ENCODE measurements around the gene STK24. TPM values are rescaled to one million over a fixed set of nuclear protein-coding genes. Genes with fewer than 3 reads are reported as not detected.

STK24 gene
- total RNA-seq, 6 donors from 2014 or later, result 51.3 to 89.8 (median 78.6) TPM

DNA sequence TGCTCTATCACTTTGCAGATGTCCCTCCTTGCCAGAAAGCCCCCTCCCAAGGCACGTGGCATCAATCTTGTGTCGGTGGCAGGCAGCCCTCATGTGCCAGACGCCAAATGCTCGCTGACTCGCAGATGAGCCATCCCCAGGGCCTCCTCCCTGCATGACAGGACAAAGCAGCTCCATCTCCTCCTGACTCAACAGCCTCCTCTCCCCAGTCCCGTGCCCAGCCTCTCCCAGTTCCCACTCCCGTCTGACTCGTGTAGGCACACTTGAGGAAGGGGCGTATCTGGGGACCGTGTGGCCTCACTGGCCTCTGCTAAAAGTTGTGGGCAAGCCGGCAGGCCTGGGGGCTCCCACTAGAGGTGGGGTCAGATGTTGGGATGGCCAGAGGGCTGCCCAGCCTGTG, 133.6 kb downstream of the STK24 start:
- no peaks in the 10 kb centered on the region for H3K9me3 ChIP-seq
- peaks cover 7 to 67% (median 37%) of the 10 kb centered on the region in 4 donors for H3K36me3 ChIP-seq
- no peak for ATAC-seq (ENCODE audit: low FRiP score in 2 of 2)
- no peak for DNase-seq
- no peak overlapping the region for H3K27ac ChIP-seq
- WGBS, 2 donors, result 80 to 90% methylated on average over 11 of the region's 11 CpGs
- no peaks in the 10 kb centered on the region for H3K27me3 ChIP-seq
- no peak overlapping the region for H3K4me3 ChIP-seq
- H3K4me1 ChIP-seq, result peaks cover 5 to 8% (median 6%) of the 10 kb centered on the region in 4 donors
- TF ChIP-seq, protein P1, sequence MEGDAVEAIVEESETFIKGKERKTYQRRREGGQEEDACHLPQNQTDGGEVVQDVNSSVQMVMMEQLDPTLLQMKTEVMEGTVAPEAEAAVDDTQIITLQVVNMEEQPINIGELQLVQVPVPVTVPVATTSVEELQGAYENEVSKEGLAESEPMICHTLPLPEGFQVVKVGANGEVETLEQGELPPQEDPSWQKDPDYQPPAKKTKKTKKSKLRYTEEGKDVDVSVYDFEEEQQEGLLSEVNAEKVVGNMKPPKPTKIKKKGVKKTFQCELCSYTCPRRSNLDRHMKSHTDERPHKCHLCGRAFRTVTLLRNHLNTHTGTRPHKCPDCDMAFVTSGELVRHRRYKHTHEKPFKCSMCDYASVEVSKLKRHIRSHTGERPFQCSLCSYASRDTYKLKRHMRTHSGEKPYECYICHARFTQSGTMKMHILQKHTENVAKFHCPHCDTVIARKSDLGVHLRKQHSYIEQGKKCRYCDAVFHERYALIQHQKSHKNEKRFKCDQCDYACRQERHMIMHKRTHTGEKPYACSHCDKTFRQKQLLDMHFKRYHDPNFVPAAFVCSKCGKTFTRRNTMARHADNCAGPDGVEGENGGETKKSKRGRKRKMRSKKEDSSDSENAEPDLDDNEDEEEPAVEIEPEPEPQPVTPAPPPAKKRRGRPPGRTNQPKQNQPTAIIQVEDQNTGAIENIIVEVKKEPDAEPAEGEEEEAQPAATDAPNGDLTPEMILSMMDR (IDR thresholded peaks at IDR 0.05), result no peak
- no peak for TF ChIP-seq POLR2AphosphoS5 (IDR thresholded peaks at IDR 0.05)
- TF ChIP-seq POLR2A (IDR thresholded peaks at IDR 0.05), result no peak
- TF ChIP-seq EP300 (IDR thresholded peaks at IDR 0.05), result no peak

DNA sequence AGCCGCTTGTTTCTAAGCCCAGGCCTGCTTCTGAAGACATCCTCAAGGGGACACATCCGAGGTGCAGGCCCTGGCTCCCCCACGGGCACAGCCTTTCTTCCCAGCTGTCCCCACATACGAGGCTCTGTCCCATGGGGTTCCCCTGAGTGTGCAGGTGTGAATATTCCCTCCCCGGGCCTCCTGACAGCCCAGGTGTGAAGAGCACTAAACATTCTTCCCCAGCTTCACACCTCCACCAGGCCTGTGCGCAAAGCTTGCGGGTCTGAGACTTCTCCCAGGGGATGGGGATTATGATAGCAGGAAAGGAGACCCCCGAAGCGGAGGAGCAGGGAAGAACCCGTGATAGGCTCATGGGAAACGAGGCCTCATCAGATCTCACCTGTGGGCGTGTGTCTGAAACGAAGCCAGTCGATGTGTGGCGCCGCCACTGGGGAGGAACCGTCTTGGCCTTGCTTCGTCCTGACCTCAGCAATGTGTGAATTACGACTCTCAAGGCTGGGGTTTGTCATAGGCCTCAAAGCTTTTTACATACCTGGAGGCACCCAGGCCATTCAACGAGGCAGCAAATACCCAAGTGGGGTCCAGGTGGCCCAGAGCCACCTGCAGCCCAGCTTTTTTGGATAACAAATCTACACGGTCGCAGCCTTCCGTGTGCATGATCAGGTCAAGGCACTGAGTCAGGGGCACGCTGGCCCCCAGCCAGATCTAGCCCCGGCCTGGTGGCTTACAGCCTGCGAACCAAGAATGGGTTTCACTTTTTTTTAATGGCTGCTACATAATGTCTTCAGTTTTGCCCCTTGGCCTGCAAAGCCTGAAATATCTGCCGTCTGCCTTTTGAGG, 134.3 kb downstream of the STK24 start:
- 83 to 86% methylated on average over 22 to 27 of the region's 27 CpGs for WGBS, 2 donors
- Histone ChIP-seq H3K36me3 (peaks cover 0 to 64% (median 34%) of the 10 kb centered on the region in 4 donors), H3K27ac (no peak overlapping the region), H3K27me3 (no peaks in the 10 kb centered on the region), H3K4me1 (peaks cover 5 to 8% (median 6%) of the 10 kb centered on the region in 4 donors), H3K9me3 (no peaks in the 10 kb centered on the region), H3K4me3 (no peak overlapping the region)
- DNase-seq (peak in 1 of 2 donors; percentile 62), ATAC-seq (ENCODE audit: low FRiP score in 2 of 2) (no peak)
- TF ChIP-seq POLR2A (IDR thresholded peaks at IDR 0.05), result no peak
- TF ChIP-seq EP300 (IDR thresholded peaks at IDR 0.05), result no peak
- TF ChIP-seq POLR2AphosphoS5 (IDR thresholded peaks at IDR 0.05), result no peak
- TF ChIP-seq, protein P1 (IDR thresholded peaks at IDR 0.05), result no peak

- Histone ChIP-seq H3K27me3 (no peaks in the 10 kb centered on the region), H3K36me3 (peaks cover 0 to 62% (median 28%) of the 10 kb centered on the region in 4 donors), H3K27ac (no peak overlapping the region), H3K4me1 (peaks cover 5 to 8% (median 6%) of the 10 kb centered on the region in 4 donors), H3K4me3 (no peak overlapping the region), H3K9me3 (no peaks in the 10 kb centered on the region)
- 86 to 95% methylated on average over 21 of the region's 21 CpGs for WGBS, 2 donors
- TF ChIP-seq, protein P1 (IDR thresholded peaks at IDR 0.05), result no peak
- TF ChIP-seq EP300 (IDR thresholded peaks at IDR 0.05) (no peak), POLR2AphosphoS5 (IDR thresholded peaks at IDR 0.05) (no peak), POLR2A (IDR thresholded peaks at IDR 0.05) (no peak)
- DNase-seq, result peak in 1 of 2 donors; percentile 36
- no peak for ATAC-seq (ENCODE audit: low FRiP score in 2 of 2)
These were observed 135.7 kb downstream of the STK24 start for GRCh38 chr13:98441056-98441676.

- no peak for TF ChIP-seq POLR2A (IDR thresholded peaks at IDR 0.05)
- TF ChIP-seq POLR2AphosphoS5 (IDR thresholded peaks at IDR 0.05), result no peak
- no peak for TF ChIP-seq EP300 (IDR thresholded peaks at IDR 0.05)
- TF ChIP-seq, protein P1 (IDR thresholded peaks at IDR 0.05), result no peak
- Histone ChIP-seq H3K4me3 (no peak overlapping the region), H3K9me3 (no peaks in the 10 kb centered on the region), H3K27me3 (no peaks in the 10 kb centered on the region), H3K27ac (no peak overlapping the region), H3K4me1 (peaks cover 4 to 7% (median 5%) of the 10 kb centered on the region in 4 donors), H3K36me3 (peaks cover 0 to 65% (median 28%) of the 10 kb centered on the region in 4 donors)
- WGBS, 2 donors, result 97 to 100% methylated on average over 4 to 25 of the region's 25 CpGs
- ATAC-seq (ENCODE audit: low FRiP score in 2 of 2), result no peak
- peak in 1 of 2 donors; percentile 64 for DNase-seq
These were observed 136.4 kb downstream of the STK24 start for GRCh38 chr13:98440390-98441055.

Data from upper lobe of left lung (tissue), 6 donors.